IPS-20b (cell line): Measurements from ENCODE around the gene CDC45.
A peak's percentile ranks its signal among the peaks of the same experiment; 100 is the strongest.
"Not testable (repeated sequence)": the region's sequence is repeated elsewhere in the genome, so short reads cannot be mapped to it uniquely, and the experiment has no call there.

Experiments
- H3K27ac ChIP-seq: one replicate; pipeline ENCODE4 v1.5.1; 2013; ENCODE audit warnings: low read length
- H3K27me3 ChIP-seq: 2 replicates; pipeline ENCODE4 v1.6.1; 2013; ENCODE audit warnings: mild to moderate bottlenecking, low read length, inconsistent platforms; ENCODE audit not compliant: insufficient read depth
- H3K36me3 ChIP-seq: 2 replicates; pipeline ENCODE4 v1.6.1; 2013; ENCODE audit warnings: low read depth, mild to moderate bottlenecking, inconsistent platforms, low read length, moderate library complexity; ENCODE audit not compliant: insufficient read depth
- H3K4me1 ChIP-seq: 2 replicates; pipeline ENCODE4 v1.6.1; 2013; ENCODE audit warnings: mild to moderate bottlenecking, control low read depth, inconsistent platforms, low read length, moderate library complexity; ENCODE audit not compliant: insufficient read depth
- H3K4me3 ChIP-seq: 2 replicates; pipeline ENCODE4 v1.5.1; 2013; ENCODE audit warnings: mild to moderate bottlenecking, low read length, inconsistent platforms
- H3K9ac ChIP-seq: 2 replicates; pipeline ENCODE4 v1.6.1; 2013; ENCODE audit warnings: low read depth, mild to moderate bottlenecking, inconsistent platforms, low read length, moderate library complexity
- H3K9me3 ChIP-seq: 2 replicates; pipeline ENCODE4 v1.6.1; 2013; ENCODE audit warnings: mild to moderate bottlenecking, low read depth, low read length, inconsistent platforms; ENCODE audit not compliant: insufficient read depth

The CDC45 gene

GRCh38 chr22:19440411-19441195, 39.1 kb upstream of the CDC45 start:
- Histone ChIP-seq H3K27me3 (no peaks in the 10 kb centered on the region), H3K36me3 (peaks cover 32% of the 10 kb centered on the region), H3K27ac (no peak overlapping the region), H3K4me3 (no peak overlapping the region), H3K4me1 (no peaks in the 10 kb centered on the region), H3K9me3 (no peaks in the 10 kb centered on the region), H3K9ac (no peak overlapping the region)

GRCh38 chr22:19442166-19442565, 37.6 kb upstream of the CDC45 start:
- peaks cover 10% of the 10 kb centered on the region for H3K27me3 ChIP-seq
- peaks cover 25% of the 10 kb centered on the region for H3K36me3 ChIP-seq
- H3K4me1 ChIP-seq, result no peaks in the 10 kb centered on the region; the same call in 1 of the 2 replicates
- no peak overlapping the region for H3K27ac ChIP-seq
- no peak overlapping the region for H3K4me3 ChIP-seq
- H3K9me3 ChIP-seq, result no peaks in the 10 kb centered on the region
- H3K9ac ChIP-seq, result no peak overlapping the region

- no peak overlapping the region for H3K4me3 ChIP-seq
- peaks cover 10% of the 10 kb centered on the region for H3K27me3 ChIP-seq
- peaks cover 25% of the 10 kb centered on the region for H3K36me3 ChIP-seq
- H3K4me1 ChIP-seq, result peaks cover 2% of the 10 kb centered on the region; the same call in 1 of the 2 replicates
- H3K27ac ChIP-seq, result no peak overlapping the region
- H3K9ac ChIP-seq, result no peak overlapping the region
- H3K9me3 ChIP-seq, result no peaks in the 10 kb centered on the region
Observed at GRCh38 chr22:19443544-19444211, 36.0 kb upstream of the CDC45 start.

GRCh38 chr22:19445279-19445982, 34.3 kb upstream of the CDC45 start:
- not testable (repeated sequence) for H3K27ac ChIP-seq, H3K9me3 ChIP-seq, H3K4me1 ChIP-seq, H3K9ac ChIP-seq, H3K4me3 ChIP-seq
- Histone ChIP-seq H3K27me3 (peaks cover 10% of the 10 kb centered on the region), H3K36me3 (peaks cover 37% of the 10 kb centered on the region)

GRCh38 chr22:19446603-19447329, 33.0 kb upstream of the CDC45 start:
- peak overlapping the region; percentile 87 for H3K4me3 ChIP-seq
- H3K27ac ChIP-seq, result no peak overlapping the region
- H3K36me3 ChIP-seq, result peaks cover 50% of the 10 kb centered on the region
- H3K27me3 ChIP-seq, result peaks cover 10% of the 10 kb centered on the region
- H3K9me3 ChIP-seq, result no peaks in the 10 kb centered on the region
- peak overlapping the region; percentile 88 for H3K9ac ChIP-seq
- H3K4me1 ChIP-seq, result peaks cover 2% of the 10 kb centered on the region; the same call in 1 of the 2 replicates

- Histone ChIP-seq H3K4me1 (peaks cover 2% of the 10 kb centered on the region; the same call in 1 of the 2 replicates), H3K27me3 (peaks cover 10% of the 10 kb centered on the region), H3K27ac (peak within 1 kb of the TSS; percentile 24), H3K36me3 (peaks cover 58% of the 10 kb centered on the region), H3K4me3 (peak within 1 kb of the TSS; percentile 87), H3K9ac (peak within 1 kb of the TSS; percentile 88), H3K9me3 (no peaks in the 10 kb centered on the region)
Observed at GRCh38 chr22:19447330-19448075, 32.2 kb upstream of the CDC45 start, which contains the start of gene C22orf39. Gene C22orf39 (minus strand): TSS chr22:19447711. CDS start chr22:19447688, 23 bp downstream.

GRCh38 chr22:19448076-19448607, 31.6 kb upstream of the CDC45 start:
- Histone ChIP-seq H3K27ac (peak overlapping the region; percentile 24), H3K36me3 (peaks cover 62% of the 10 kb centered on the region), H3K27me3 (peaks cover 10% of the 10 kb centered on the region), H3K4me1 (peaks cover 2% of the 10 kb centered on the region; the same call in 1 of the 2 replicates), H3K9me3 (no peaks in the 10 kb centered on the region), H3K9ac (peak overlapping the region; percentile 88), H3K4me3 (peak overlapping the region; percentile 87)

- no peak overlapping the region for H3K27ac ChIP-seq
- peaks cover 10% of the 10 kb centered on the region for H3K27me3 ChIP-seq
- no peak overlapping the region for H3K9ac ChIP-seq
- peak overlapping the region; percentile 87 for H3K4me3 ChIP-seq
- H3K36me3 ChIP-seq, result peaks cover 62% of the 10 kb centered on the region
- peaks cover 2% of the 10 kb centered on the region; the same call in 1 of the 2 replicates for H3K4me1 ChIP-seq
- no peaks in the 10 kb centered on the region for H3K9me3 ChIP-seq
Observed at GRCh38 chr22:19448739-19449421, 30.8 kb upstream of the CDC45 start.

GRCh38 chr22:19449422-19449767, 30.3 kb upstream of the CDC45 start:
- no peaks in the 10 kb centered on the region for H3K9me3 ChIP-seq
- H3K27me3 ChIP-seq, result peaks cover 10% of the 10 kb centered on the region
- peaks cover 62% of the 10 kb centered on the region for H3K36me3 ChIP-seq
- H3K4me1 ChIP-seq, result peaks cover 2% of the 10 kb centered on the region; the same call in 1 of the 2 replicates
- no peak overlapping the region for H3K27ac ChIP-seq
- no peak overlapping the region for H3K4me3 ChIP-seq
- no peak overlapping the region for H3K9ac ChIP-seq
